Stimulated activated naive CD8-positive, alpha-beta T cell treated with anti-CD3 and anti-CD28 coated beads, Interleukin-15, amount 100 ng/mL, for 72 hours (primary cell): ENCODE measurements around the gene FAM83E.
"Not testable (repeated sequence)": the region's sequence is repeated elsewhere in the genome, so short reads cannot be mapped to it uniquely, and the experiment has no call there.

Source experiments
- ATAC-seq: fragments of 150-1000 bp; cut with Tn5 transposase; 2 replicates; pipeline ENCODE4 v1.10.0; 2021; ENCODE audit warnings: mild to moderate bottlenecking, moderate library complexity
- DNase-seq, 2 donors: peaks; one replicate each; pipeline ENCODE4 v3.0.0; 2021 to 2022
- H3K27ac Mint-ChIP-seq, 2 donors: one replicate each; pipeline ENCODE4 v1.8.0; 2022; ENCODE audit warnings: mild to moderate bottlenecking in 2 of 2, mixed read lengths in 2 of 2, moderate library complexity in 2 of 2
- H3K27me3 Mint-ChIP-seq: one replicate; pipeline ENCODE4 v1.8.0; 2022; ENCODE audit warnings: mixed read lengths
- H3K4me1 Mint-ChIP-seq: one replicate; pipeline ENCODE4 v1.8.0; 2022; ENCODE audit warnings: mild to moderate bottlenecking, mixed read lengths
- H3K4me3 Mint-ChIP-seq, 2 donors: one replicate each; pipeline ENCODE4 v1.8.0; 2022; ENCODE audit warnings: mild to moderate bottlenecking in 2 of 2, mixed read lengths in 2 of 2, moderate library complexity in 1 of 2
- H3K9me3 Mint-ChIP-seq, 2 donors: one replicate each; pipeline ENCODE4 v1.8.0; 2022; ENCODE audit warnings: mixed read lengths in 2 of 2

Gene FAM83E

DNA sequence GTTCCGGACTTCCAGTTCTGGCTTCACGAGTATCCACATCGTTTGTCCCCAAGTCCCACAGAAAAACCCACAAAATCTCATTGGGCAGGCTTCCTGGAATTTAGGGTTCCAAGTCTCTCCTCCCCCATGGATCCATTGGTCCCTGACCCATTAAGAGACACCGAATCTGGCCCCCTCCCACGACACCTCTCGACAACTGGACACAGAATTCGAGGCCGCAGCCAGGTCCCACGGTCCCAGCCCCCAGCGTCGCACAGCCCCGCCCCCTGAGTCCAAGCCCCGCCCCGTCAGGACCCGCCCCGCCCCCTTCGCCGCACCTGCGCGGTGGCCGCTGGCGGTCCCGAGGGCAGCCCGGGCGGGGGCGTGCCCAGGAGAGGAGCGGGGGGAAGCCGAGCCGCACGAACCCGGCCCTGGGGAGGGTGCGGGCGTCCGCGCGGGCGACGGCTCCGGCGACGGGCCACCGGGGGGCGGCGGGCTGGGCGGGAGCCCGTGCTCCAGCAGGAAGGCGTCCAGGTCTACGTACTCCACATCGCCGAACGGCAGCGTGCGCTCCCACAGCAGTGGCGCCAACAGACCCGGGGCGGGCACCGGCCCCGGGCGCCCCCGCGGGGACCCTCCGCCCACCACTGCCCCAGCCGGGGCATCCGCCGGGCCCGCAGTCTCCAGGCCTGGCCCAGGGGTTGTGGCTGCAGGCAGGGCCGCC lies 20.5 kb upstream of the FAM83E start:
- Mint-ChIP-seq H3K4me3 (peak overlapping the region; percentile 96 to 98), H3K9me3 (peaks cover 7 to 8% of the 10 kb centered on the region in 2 donors), H3K27me3 (no peaks in the 10 kb centered on the region), H3K27ac (peak overlapping the region in 1 of 2 donors; percentile 81), H3K4me1 (peaks cover 74% of the 10 kb centered on the region)
- ATAC-seq = peak; percentile 16
- peak; percentile 75 to 81 for DNase-seq

DNA sequence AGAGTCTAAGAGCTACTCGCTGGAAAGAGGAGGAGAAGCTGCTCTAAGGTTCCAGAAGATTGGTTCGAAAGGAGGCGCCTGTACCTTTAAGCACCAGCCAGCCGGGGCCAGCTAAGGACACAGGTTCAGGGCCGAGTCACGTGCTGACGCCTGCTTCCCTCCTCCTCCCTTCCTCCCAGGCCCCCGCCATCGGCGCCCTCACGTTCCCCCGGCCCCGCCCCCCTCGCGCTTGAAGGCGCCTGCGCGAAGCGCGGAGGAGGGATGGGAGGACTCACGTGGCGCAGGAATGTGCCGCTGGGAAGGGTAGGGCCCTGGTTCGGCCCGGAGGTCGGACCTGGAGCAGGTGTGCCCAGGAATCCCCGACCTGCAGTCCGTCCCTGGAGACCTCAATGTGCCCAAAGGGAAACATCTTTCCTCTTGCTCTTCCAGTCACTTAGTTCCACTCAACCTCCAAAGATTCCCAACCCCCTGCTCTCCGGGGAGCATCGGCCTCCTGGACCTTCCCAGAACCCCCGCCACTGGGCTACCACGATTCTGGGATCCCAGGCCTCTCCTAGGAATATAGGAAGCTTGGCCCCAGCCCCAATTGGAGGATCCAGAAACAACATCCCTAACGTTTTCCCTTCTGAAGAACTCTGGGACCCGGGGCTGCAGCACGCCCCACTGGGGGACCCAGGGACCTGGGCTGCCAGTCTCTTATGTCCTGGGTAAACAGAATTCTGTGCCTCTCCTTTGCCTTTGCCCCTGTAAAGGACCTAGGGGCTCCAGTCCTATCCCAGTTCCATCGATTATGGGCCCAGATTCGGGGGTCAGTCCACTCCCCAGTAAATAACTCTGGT lies 19.8 kb upstream of the FAM83E start:
- H3K4me3 Mint-ChIP-seq = peak overlapping the region; percentile 84 to 95
- peaks cover 75% of the 10 kb centered on the region for H3K4me1 Mint-ChIP-seq
- H3K27me3 Mint-ChIP-seq = no peaks in the 10 kb centered on the region
- ATAC-seq = peak; percentile 43
- H3K9me3 Mint-ChIP-seq = peaks cover 7 to 8% of the 10 kb centered on the region in 2 donors
- peak; percentile 86 to 92 for DNase-seq
- peak overlapping the region; percentile 90 to 95 for H3K27ac Mint-ChIP-seq

DNA sequence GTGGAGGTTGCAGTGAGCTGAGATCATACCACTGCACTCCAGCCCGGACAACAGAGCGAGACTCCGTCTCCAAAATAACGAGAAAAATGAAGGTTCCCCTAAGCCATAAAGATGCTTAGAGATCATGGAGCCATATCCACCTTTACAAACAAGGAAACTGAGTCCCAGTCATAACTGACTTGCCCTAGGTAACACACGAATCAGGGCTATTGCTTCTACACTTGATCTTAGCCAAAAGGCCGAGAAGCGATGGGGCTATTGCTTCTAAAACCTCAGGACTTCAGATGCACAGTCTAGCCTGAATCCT lies 19.1 kb upstream of the FAM83E start:
- no peak for ATAC-seq
- Mint-ChIP-seq H3K4me3 (peak overlapping the region; percentile 84 to 95), H3K9me3 (peaks cover 7 to 8% of the 10 kb centered on the region in 2 donors), H3K4me1 (peaks cover 75% of the 10 kb centered on the region), H3K27me3 (no peaks in the 10 kb centered on the region), H3K27ac (peak overlapping the region; percentile 42 to 90)
- DNase-seq = no peak

DNA sequence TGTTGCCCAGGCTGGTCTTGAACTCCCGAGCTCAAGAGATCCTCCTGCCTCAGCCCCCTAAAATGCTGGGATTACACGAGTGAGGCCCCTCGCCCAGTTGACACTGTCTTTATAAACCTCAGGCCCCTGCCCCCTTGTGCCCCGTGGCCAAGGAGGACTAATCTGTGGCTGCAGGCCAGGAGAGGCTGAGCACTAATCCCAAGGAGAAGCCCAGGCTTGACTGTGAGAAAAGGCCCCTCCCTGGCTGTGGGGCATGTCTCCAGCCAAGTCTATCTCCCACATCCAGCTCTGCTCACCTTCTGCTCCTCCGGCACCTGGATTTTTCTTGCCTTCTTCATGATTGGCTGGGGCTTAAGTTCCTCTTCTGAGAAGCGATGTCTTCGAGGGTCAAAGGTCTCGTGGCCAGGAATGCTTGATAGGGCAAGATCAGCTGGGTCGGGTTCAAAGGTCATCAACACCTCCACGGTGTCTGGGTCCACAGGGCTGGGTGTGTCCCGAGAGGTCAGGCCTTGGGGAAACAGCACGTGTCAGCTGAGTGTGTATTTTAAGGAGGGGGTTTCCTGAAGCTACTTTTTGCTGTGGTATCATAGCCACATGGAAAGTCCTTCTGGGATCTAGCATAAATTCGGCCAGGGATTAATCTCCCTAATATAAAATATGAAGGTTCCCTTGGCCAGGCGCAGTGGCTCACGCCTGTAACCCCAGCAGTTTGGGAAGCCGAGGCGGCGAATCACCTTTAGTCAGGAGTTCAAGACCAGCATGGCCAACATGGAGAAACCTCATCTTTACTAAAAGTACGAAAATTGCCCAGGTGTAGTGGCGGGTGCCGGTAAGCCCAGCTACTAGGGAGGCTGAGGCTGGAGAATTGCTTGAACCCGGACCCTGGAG lies 18.5 kb upstream of the FAM83E start:
- no peak for ATAC-seq
- H3K4me1 Mint-ChIP-seq = peaks cover 75% of the 10 kb centered on the region
- peak overlapping the region; percentile 84 to 95 for H3K4me3 Mint-ChIP-seq
- H3K9me3 Mint-ChIP-seq = peaks cover under 1 to 2% of the 10 kb centered on the region in 2 donors
- no peak for DNase-seq
- H3K27me3 Mint-ChIP-seq = no peaks in the 10 kb centered on the region
- H3K27ac Mint-ChIP-seq = peak overlapping the region in 1 of 2 donors; percentile 42

DNA sequence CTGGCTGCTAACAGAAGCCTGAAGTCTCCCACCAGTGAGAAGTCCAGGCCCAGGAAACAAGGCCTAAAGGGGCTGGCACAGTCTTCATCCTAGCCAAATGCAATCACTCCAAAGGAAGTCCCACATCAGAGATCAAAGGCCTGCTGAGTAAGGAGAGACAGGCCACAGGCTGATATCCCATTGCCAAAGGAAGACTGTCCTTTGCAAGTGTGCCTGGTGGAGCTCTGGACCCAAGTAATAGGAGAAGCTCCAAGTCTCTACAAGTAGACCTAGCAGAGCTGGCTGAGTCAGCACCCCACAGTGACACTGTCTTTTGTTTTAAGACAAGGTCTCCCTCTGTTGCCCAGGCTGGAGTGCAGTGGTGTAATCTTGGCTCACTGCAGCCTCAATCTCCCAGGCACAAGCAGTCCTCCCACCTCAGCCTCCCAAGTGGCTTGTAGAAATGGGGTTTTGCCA lies 17.8 kb upstream of the FAM83E start:
- no peaks in the 10 kb centered on the region for H3K9me3 Mint-ChIP-seq
- no peak for ATAC-seq
- no peak for DNase-seq
- no peak overlapping the region for H3K27ac Mint-ChIP-seq
- H3K4me1 Mint-ChIP-seq = peaks cover 72% of the 10 kb centered on the region
- no peaks in the 10 kb centered on the region for H3K27me3 Mint-ChIP-seq
- no peak overlapping the region for H3K4me3 Mint-ChIP-seq

DNA sequence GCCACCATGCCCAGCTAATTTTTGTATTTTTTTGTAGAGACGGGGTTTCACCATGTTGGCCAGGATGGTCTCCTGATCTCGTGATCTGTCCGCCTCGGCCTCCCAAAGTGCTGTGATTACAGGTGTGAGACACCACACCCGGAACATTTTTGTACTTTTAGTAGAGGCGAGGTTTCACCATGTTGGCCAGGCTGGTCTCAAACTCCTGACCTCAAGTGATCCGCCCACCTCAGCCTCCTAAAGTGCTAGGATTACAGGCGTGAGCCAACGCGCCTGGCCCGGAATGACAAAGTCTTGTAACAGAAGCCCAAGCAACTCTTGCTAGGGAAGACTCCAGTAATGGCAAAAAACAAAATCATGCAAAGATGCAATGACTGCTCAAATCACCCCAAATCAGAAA lies 17.4 kb upstream of the FAM83E start:
- ATAC-seq, H3K27ac Mint-ChIP-seq, DNase-seq, H3K27me3 Mint-ChIP-seq, H3K4me3 Mint-ChIP-seq, H3K9me3 Mint-ChIP-seq: not testable (repeated sequence)
- peaks cover 73% of the 10 kb centered on the region for H3K4me1 Mint-ChIP-seq

DNA sequence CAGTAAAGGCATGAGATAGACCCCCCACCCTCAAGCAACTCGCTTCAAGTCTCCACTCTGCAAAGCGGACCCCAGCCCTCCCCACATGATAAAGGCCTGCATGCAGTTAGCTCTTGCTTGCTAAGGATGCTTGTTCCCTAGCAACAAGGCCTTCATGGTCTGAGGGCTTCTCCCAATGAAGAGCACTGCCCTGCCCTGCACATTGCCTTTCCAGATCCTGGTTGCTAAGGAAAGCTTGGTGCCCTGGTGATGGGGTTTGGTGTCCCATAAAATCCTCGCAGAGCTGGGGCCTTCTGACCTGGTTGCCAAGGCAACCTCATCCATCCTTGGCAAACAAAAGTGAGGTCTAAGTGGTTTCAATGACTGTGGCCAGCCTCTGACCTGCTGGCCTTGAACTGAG lies 16.3 kb upstream of the FAM83E start:
- no peak for ATAC-seq
- Mint-ChIP-seq H3K4me1 (peaks cover 79% of the 10 kb centered on the region), H3K4me3 (no peak overlapping the region), H3K27ac (no peak overlapping the region), H3K9me3 (no peaks in the 10 kb centered on the region), H3K27me3 (no peaks in the 10 kb centered on the region)
- DNase-seq = no peak

DNA sequence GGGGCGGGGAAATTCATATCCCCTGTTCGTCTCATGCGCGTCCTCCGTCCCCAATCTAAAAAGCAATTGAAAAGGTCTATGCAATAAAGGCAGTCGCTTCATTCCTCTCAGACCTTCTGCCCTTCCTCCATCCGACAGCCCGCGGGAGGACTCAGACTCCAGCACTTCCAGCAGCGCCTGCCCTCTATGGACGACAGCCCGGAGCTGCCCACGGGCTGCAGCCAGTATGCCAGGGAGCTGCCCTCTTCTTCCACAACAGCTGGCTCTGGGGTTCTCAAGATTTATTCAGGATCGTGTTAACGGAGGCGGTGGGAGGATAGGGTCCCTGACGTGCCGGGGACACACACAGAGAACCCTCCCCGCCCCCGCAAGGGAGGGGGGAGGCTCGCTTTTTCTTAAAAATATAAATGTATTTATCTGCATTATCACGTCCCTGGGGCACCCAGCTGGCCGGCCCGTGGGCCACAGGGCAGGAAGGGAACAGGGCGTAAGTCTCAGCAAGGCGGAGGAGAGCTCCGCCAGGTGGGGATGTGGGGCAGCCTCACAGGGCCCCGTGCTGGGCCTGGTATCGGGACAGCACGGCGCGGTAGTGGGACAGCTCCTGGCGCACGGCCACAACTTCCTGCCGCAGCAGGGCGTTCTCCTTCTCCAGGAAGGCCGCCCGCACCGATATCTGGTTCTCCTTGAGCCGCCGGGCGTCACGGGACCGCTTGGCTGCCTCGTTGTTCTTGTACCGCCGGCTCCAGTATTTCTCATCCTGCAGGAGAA lies 15.6 kb upstream of the FAM83E start:
- Mint-ChIP-seq H3K4me3 (no peak overlapping the region), H3K27me3 (no peaks in the 10 kb centered on the region), H3K4me1 (peaks cover 82% of the 10 kb centered on the region), H3K9me3 (no peaks in the 10 kb centered on the region), H3K27ac (no peak overlapping the region)
- DNase-seq = no peak
- ATAC-seq = no peak

DNA sequence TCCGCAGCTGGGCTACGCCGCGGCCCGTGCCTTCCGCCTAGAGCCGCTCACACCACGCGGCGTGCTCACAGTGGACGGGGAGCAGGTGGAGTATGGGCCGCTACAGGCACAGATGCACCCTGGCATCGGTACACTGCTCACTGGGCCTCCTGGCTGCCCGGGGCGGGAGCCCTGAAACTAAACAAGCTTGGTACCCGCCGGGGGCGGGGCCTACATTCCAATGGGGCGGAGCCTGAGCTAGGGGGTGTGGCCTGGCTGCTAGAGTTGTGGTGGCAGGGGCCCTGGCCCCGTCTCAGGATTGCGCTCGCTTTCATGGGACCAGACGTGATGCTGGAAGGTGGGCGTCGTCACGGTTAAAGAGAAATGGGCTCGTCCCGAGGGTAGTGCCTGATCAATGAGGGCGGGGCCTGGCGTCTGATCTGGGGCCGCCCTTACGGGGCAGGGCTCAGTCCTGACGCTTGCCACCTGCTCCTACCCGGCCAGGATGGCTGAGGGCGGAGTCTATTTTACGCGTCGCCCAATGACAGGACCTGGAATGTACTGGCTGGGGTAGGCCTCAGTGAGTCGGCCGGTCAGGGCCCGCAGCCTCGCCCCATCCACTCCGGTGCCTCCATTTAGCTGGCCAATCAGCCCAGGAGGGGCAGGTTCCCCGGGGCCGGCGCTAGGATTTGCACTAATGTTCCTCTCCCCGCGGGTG lies 14.9 kb upstream of the FAM83E start:
- no peaks in the 10 kb centered on the region for H3K27me3 Mint-ChIP-seq
- peaks cover 82% of the 10 kb centered on the region for H3K4me1 Mint-ChIP-seq
- H3K9me3 Mint-ChIP-seq = no peaks in the 10 kb centered on the region
- DNase-seq (peak in 1 of 2 donors; percentile 29), ATAC-seq (no peak)
- no peak overlapping the region for H3K27ac Mint-ChIP-seq
- no peak overlapping the region for H3K4me3 Mint-ChIP-seq

DNA sequence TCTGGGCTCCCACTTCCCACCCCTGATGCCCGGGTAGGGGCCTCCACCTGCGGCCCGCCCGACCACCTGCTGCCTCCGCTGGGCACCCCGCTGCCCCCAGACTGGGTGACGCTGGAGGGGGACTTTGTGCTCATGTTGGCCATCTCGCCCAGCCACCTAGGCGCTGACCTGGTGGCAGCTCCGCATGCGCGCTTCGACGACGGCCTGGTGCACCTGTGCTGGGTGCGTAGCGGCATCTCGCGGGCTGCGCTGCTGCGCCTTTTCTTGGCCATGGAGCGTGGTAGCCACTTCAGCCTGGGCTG lies 14.4 kb upstream of the FAM83E start:
- Mint-ChIP-seq H3K9me3 (no peaks in the 10 kb centered on the region), H3K4me1 (peaks cover 82% of the 10 kb centered on the region), H3K27ac (no peak overlapping the region), H3K27me3 (no peaks in the 10 kb centered on the region), H3K4me3 (no peak overlapping the region)
- ATAC-seq (no peak), DNase-seq (no peak)

DNA sequence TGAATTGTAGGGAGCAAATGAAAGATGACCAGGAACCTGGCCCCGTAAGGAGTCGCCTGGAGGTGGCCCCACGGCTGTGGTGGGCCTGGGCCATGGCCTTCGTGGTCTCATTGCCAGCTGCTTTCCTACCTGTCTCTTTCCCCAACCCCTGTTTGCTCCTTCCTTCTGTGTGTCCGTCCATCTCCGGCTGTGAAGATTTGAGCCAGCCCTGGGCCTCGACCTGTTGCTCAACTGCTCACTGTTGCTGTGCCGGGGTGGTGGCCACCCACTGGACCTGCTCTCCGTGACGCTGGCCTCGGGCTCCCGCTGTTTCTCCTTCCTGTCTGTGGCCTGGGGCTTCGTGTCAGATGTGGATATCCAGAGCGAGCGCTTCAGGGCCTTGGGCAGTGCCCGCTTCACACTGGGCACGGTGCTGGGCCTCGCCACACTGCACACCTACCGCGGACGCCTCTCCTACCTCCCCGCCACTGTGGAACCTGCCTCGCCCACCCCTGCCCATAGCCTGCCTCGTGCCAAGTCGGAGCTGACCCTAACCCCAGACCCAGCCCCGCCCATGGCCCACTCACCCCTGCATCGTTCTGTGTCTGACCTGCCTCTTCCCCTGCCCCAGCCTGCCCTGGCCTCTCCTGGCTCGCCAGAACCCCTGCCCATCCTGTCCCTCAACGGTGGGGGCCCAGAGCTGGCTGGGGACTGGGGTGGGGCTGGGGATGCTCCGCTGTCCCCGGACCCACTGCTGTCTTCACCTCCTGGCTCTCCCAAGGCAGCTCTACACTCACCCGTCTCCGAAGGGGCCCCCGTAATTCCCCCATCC lies 13.8 kb upstream of the FAM83E start:
- no peaks in the 10 kb centered on the region for H3K9me3 Mint-ChIP-seq
- H3K4me1 Mint-ChIP-seq = peaks cover 82% of the 10 kb centered on the region
- no peak for DNase-seq
- peak overlapping the region in 1 of 2 donors; percentile 75 for H3K27ac Mint-ChIP-seq
- H3K4me3 Mint-ChIP-seq = no peak overlapping the region
- ATAC-seq = no peak
- H3K27me3 Mint-ChIP-seq = no peaks in the 10 kb centered on the region

DNA sequence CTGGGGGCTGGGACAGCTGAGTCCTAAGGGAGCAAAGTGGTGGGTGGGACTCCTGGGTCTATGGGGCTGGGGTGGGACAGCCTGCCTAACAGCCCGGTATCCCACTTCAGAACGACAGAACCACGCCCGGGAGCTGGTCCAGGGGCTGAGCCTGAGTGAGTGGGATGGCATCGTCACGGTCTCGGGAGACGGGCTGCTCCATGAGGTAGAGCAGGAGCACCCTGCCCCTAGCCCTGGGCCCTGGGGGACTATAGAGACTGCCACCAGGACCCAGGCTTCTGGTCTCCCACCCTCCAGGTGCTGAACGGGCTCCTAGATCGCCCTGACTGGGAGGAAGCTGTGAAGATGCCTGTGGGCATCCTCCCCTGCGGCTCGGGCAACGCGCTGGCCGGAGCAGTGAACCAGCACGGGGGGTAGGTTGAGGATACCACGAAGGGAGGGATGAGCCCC lies 13.0 kb upstream of the FAM83E start:
- Mint-ChIP-seq H3K4me1 (peaks cover 81% of the 10 kb centered on the region), H3K9me3 (no peaks in the 10 kb centered on the region), H3K4me3 (no peak overlapping the region), H3K27me3 (no peaks in the 10 kb centered on the region), H3K27ac (no peak overlapping the region)
- DNase-seq = no peak
- no peak for ATAC-seq

DNA sequence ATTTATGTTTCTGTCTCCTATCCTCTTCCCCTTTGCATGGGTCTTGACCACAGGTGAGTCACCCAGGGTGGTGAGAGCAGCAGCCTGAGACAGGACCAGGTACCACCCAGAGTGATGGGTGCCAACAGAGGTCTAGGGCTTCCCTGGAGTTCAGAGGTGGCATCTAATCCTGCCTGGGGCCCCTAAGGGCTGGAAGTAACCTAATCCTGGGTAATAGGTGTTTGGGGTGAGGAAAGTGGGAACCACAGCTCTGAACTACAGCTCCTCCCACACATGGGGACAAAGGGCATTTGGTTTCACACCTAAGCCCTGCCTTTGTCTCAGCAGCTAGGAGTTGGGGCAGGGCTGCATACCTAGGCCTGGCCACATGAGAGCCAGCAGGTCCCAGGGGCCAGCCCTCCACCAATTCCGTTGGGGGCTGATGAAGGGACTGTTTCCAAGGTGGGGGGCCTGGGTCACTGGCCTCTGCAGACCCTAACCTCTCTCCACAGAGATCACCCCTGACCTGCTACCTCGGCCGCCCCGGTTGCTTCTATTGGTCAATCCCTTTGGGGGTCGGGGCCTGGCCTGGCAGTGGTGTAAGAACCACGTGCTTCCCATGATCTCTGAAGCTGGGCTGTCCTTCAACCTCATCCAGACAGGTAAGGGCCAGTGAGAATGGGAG lies 12.5 kb upstream of the FAM83E start:
- DNase-seq (peak in 1 of 2 donors; percentile 47), ATAC-seq (peak; percentile 39)
- H3K27me3 Mint-ChIP-seq = no peaks in the 10 kb centered on the region
- peak overlapping the region in 1 of 2 donors; percentile 38 for H3K4me3 Mint-ChIP-seq
- H3K4me1 Mint-ChIP-seq = peaks cover 80% of the 10 kb centered on the region
- no peaks in the 10 kb centered on the region for H3K9me3 Mint-ChIP-seq
- H3K27ac Mint-ChIP-seq = peak overlapping the region in 1 of 2 donors; percentile 39
